B cell (primary cell): ENCODE data around the gene BAZ2B. TPM values are rescaled to one million over a fixed set of nuclear protein-coding genes. Genes with fewer than 3 reads are reported as not detected.

Experiments
- ATAC-seq: fragments of 200-7000 bp; cut with Tn5 transposase; one replicate; pipeline ENCODE4 v1.10.0; 2021; ENCODE audit warnings: low read depth, mild to moderate bottlenecking, moderate number of reproducible peaks, moderate library complexity
- CTCF ChIA-PET: fragments of 350-600 bp; sonication (Branson Sonifier 250); formaldehyde crosslinking; loops from one replicate; lab custom pipeline; 2021; ENCODE audit warnings: antibody characterized with exemption, inconsistent platforms; lab: Charles Lee
- POLR2A ChIA-PET: fragments of 350-600 bp; sonication (Branson Sonifier 250); formaldehyde crosslinking; loops from one replicate; lab custom pipeline; 2021; ENCODE audit warnings: antibody characterized with exemption; lab: Charles Lee
- DNase-seq: peaks from one replicate; pipeline ENCODE4 v3.0.0; 2013
- H2AFZ ChIP-seq: 2 replicates; pipeline ENCODE4 v1.6.1; 2012; ENCODE audit warnings: mild to moderate bottlenecking, low read depth, low read length; ENCODE audit not compliant: insufficient read depth, poor library complexity, severe bottlenecking
- H3K27ac ChIP-seq, 2 donors: 1 replicate in 1 of 2; 2 replicates in 1 of 2; pipeline ENCODE4 v1.5.1; 2012 to 2013; ENCODE audit warnings: low read length in 2 of 2, mild to moderate bottlenecking in 2 of 2, moderate library complexity in 1 of 2
- H3K27me3 ChIP-seq, 4 experiments: fragments of 200-600 bp in 1 of 4; sonication (generic) in 1 of 4; replicated peaks in 1 of 4; 1 replicate in 2 of 4; 2 replicates in 2 of 4; pipeline versions ENCODE4 v1.6.1 to v1.7.0; 2013 to 2016; ENCODE audit warnings: low read length in 3 of 4, mild to moderate bottlenecking in 2 of 4, mixed read lengths in 1 of 4, moderate library complexity in 1 of 4; ENCODE audit not compliant: insufficient read depth in 4 of 4, control insufficient read depth in 3 of 4; ENCODE audit errors: control extremely low read depth in 1 of 4
- H3K36me3 ChIP-seq, 2 experiments: replicated peaks in 1 of 2; 1 replicate in 1 of 2; 2 replicates in 1 of 2; pipeline versions ENCODE4 v1.6.1 to v1.7.1; 2013; ENCODE audit warnings: low read length in 1 of 2; ENCODE audit not compliant: insufficient read depth in 2 of 2, control insufficient read depth in 1 of 2; ENCODE audit errors: control extremely low read depth in 1 of 2, extremely low read depth in 1 of 2
- H3K4me1 ChIP-seq, 2 donors: fragments of 200-600 bp in 1 of 2; sonication (generic) in 1 of 2; 1 replicate in 1 of 2; 2 replicates in 1 of 2; pipeline versions ENCODE4 v1.5.1 to v1.6.1; 2013 to 2017; ENCODE audit warnings: low read length in 2 of 2; ENCODE audit not compliant: control insufficient read depth in 2 of 2, insufficient read depth in 2 of 2
- H3K4me2 ChIP-seq: replicated peaks from 2 replicates; pipeline ENCODE3; 2012; ENCODE audit warnings: mild to moderate bottlenecking, low read depth, low read length; ENCODE audit not compliant: poor library complexity, severe bottlenecking
- H3K4me3 ChIP-seq, 5 experiments: fragments of 200-600 bp in 1 of 5; sonication (generic) in 1 of 5; 1 replicate in 3 of 5; 2 replicates in 2 of 5; pipeline versions ENCODE4 v1.5.1 to v1.7.0; 2011 to 2016; ENCODE audit warnings: low read length in 4 of 5, mild to moderate bottlenecking in 4 of 5, low read depth in 2 of 5, control low read depth in 1 of 5, moderate library complexity in 1 of 5; ENCODE audit not compliant: insufficient read depth in 1 of 5; ENCODE audit errors: control extremely low read depth in 1 of 5, extremely low read depth in 1 of 5
- H3K79me2 ChIP-seq: fragments of 200-600 bp; sonication (generic); one replicate; pipeline ENCODE4 v1.6.0; 2016; ENCODE audit warnings: low read length; ENCODE audit not compliant: control insufficient read depth, insufficient read depth
- H3K9ac ChIP-seq: fragments of 200-600 bp; sonication (generic); 2 replicates; pipeline ENCODE4 v1.6.1; 2017; ENCODE audit warnings: mild to moderate bottlenecking, low read length, moderate library complexity
- H3K9me3 ChIP-seq, 3 donors: one replicate each; pipeline versions ENCODE4 v1.6.1 to v1.7.1; 2013; ENCODE audit warnings: low read length in 2 of 3; ENCODE audit not compliant: control insufficient read depth in 2 of 3, insufficient read depth in 1 of 3; ENCODE audit errors: control extremely low read depth in 1 of 3
- H4K20me1 ChIP-seq: 2 replicates; pipeline ENCODE4 v1.6.0; 2012; ENCODE audit warnings: mild to moderate bottlenecking, low read length; ENCODE audit not compliant: insufficient read depth, control insufficient read depth, poor library complexity, severe bottlenecking
- H3K27ac Mint-ChIP-seq: one replicate; pipeline ENCODE4 v1.8.0; 2021; ENCODE audit warnings: mixed read lengths
- H3K27me3 Mint-ChIP-seq: one replicate; pipeline ENCODE4 v1.8.0; 2021; ENCODE audit warnings: mixed read lengths
- H3K4me1 Mint-ChIP-seq: one replicate; pipeline ENCODE4 v1.8.0; 2021; ENCODE audit warnings: mixed read lengths
- H3K4me3 Mint-ChIP-seq: one replicate; pipeline ENCODE4 v1.8.0; 2021; ENCODE audit warnings: mixed read lengths
- H3K9me3 Mint-ChIP-seq: one replicate; pipeline ENCODE4 v1.8.0; 2022; ENCODE audit warnings: mixed read lengths; ENCODE audit not compliant: insufficient read depth
- CTCF ChIP-seq: fragments of 200-600 bp; IDR thresholded peaks from one replicate; pipeline ENCODE4 v1.8.0; 2022; ENCODE audit warnings: antibody characterized with exemption, mild to moderate bottlenecking
- EZH2 ChIP-seq: IDR thresholded peaks from 2 replicates; pipeline ENCODE4 v1.6.1; 2012; ENCODE audit warnings: borderline replicate concordance, low read depth, mild to moderate bottlenecking, moderate library complexity, low read length; ENCODE audit not compliant: insufficient read depth, poor library complexity, severe bottlenecking
- intact Hi-C: fragments of 100-400 bp; cut with micrococcal nuclease; formaldehyde crosslinking; loops from one replicate; pipeline ENCODE4 v1.10.0; 2022
- polyA plus RNA-seq: library from polyadenylated mRNA; depleted of rRNA; stranded (reverse); fragments of >200 nt; gene quantifications from 2 replicates; pipeline ENCODE4 v1.2.3, GENCODE V29; 2012
- total RNA-seq, 2 donors: library from RNA; stranded (reverse); fragments of 120-200 nt in 1 of 2; gene quantifications; 1 replicate in 1 of 2; 2 replicates in 1 of 2; pipeline versions ENCODE4 v1.2.3 to v1.2.4, GENCODE V29; 2013 to 2022

The BAZ2B gene
- total and polyA plus RNA-seq, 2 donors (not counting 1 experiment from before 2014, with no cell fraction given), result 8.6 to 42.3 TPM

- ChIA-PET CTCF (no interaction called here), POLR2A (interaction anchor here (0.6 kb wide), 1 partner anchor 337 kb away, joined by 3 read pairs; no protein-coding TSS in a partner anchor)
- H3K4me2 ChIP-seq, result no peak overlapping the region
- H3K27me3 ChIP-seq, result no peaks in the 10 kb centered on the region
- no peak overlapping the region for H3K27ac Mint-ChIP-seq
- no peaks in the 10 kb centered on the region for H3K4me1 Mint-ChIP-seq
- ATAC-seq (no peak), DNase-seq (no peak)
- H3K9ac ChIP-seq, result no peak overlapping the region
- no peaks in the 10 kb centered on the region for H3K79me2 ChIP-seq
- H4K20me1 ChIP-seq, result no peaks in the 10 kb centered on the region
- H3K4me3 ChIP-seq, result no peak overlapping the region
- intact Hi-C loops, result no loop called here
- peaks cover 3 to 35% of the 10 kb centered on the region in 2 experiments for H3K36me3 ChIP-seq
- no peak overlapping the region for H3K4me3 Mint-ChIP-seq
- no peak overlapping the region for H3K27ac ChIP-seq
- no peaks in the 10 kb centered on the region for H3K4me1 ChIP-seq
- TF ChIP-seq EZH2, result no peak
- no peak for TF ChIP-seq CTCF
- H3K9me3 ChIP-seq, result peaks cover 0 to 3% (median 0%) of the 10 kb centered on the region in 3 donors
- H3K27me3 Mint-ChIP-seq, result no peaks in the 10 kb centered on the region
- H3K9me3 Mint-ChIP-seq, result no peaks in the 10 kb centered on the region
- no peak overlapping the region for H2AFZ ChIP-seq
These were observed 171.0 kb downstream of the BAZ2B start for GRCh38 chr2:159445307-159445706.

- Histone ChIP-seq H3K9me3 (peaks cover 0 to 3% (median 0%) of the 10 kb centered on the region in 3 donors), H3K79me2 (no peaks in the 10 kb centered on the region), H3K4me1 (no peaks in the 10 kb centered on the region), H3K9ac (no peak overlapping the region), H3K27me3 (no peaks in the 10 kb centered on the region), H3K27ac (no peak overlapping the region), H3K36me3 (peaks cover 3 to 35% of the 10 kb centered on the region in 2 experiments), H4K20me1 (no peaks in the 10 kb centered on the region), H3K4me3 (no peak overlapping the region), H2AFZ (no peak overlapping the region), H3K4me2 (no peak overlapping the region)
- ATAC-seq (no peak), DNase-seq (no peak)
- intact Hi-C loops, result no loop called here
- ChIA-PET CTCF (no interaction called here), POLR2A (interaction anchor here (0.6 kb wide), 1 partner anchor 337 kb away, joined by 3 read pairs; no protein-coding TSS in a partner anchor)
- Mint-ChIP-seq H3K9me3 (no peaks in the 10 kb centered on the region), H3K4me1 (no peaks in the 10 kb centered on the region), H3K27me3 (no peaks in the 10 kb centered on the region), H3K27ac (no peak overlapping the region), H3K4me3 (no peak overlapping the region)
- no peak for TF ChIP-seq EZH2
- TF ChIP-seq CTCF, result no peak
These were observed 171.6 kb downstream of the BAZ2B start for GRCh38 chr2:159444754-159445153.
